Lung (tissue), 12 donors: ENCODE data around the gene CRIP3. TPM values are rescaled to one million over a fixed set of nuclear protein-coding genes. Genes with fewer than 3 reads are reported as not detected.

Source experiments
- ATAC-seq: fragments of 200-7000 bp; cut with Tn5 transposase; one replicate; pipeline ENCODE4 v1.9.1; 2020; ENCODE audit warnings: moderate number of reproducible peaks; ENCODE audit not compliant: insufficient read depth, low FRiP score
- DNase-seq, 3 donors: peaks; one replicate each; pipeline ENCODE4 v3.0.0-alpha.2; 2013 to 2017
- H3K27ac ChIP-seq, 2 donors: one replicate each; pipeline ENCODE4 v1.5.1; 2013; ENCODE audit warnings: mild to moderate bottlenecking in 2 of 2, moderate library complexity in 2 of 2, control low read depth in 1 of 2, inconsistent platforms in 1 of 2, low read depth in 1 of 2, low read length in 1 of 2
- H3K27me3 ChIP-seq, 3 donors: one replicate each; pipeline ENCODE4 v1.5.1; 2013; ENCODE audit warnings: low read length in 2 of 3; ENCODE audit not compliant: control insufficient read depth in 3 of 3, insufficient read depth in 3 of 3
- H3K36me3 ChIP-seq, 4 donors: one replicate each; pipeline ENCODE4 v1.5.1; 2013; ENCODE audit warnings: low read length in 4 of 4, mild to moderate bottlenecking in 1 of 4, moderate library complexity in 1 of 4; ENCODE audit not compliant: control insufficient read depth in 4 of 4, insufficient read depth in 4 of 4
- H3K4me1 ChIP-seq, 5 donors: one replicate each; pipeline ENCODE4 v1.5.1; 2013; ENCODE audit warnings: low read length in 5 of 5, mild to moderate bottlenecking in 2 of 5, moderate library complexity in 1 of 5; ENCODE audit not compliant: control insufficient read depth in 5 of 5, insufficient read depth in 5 of 5
- H3K4me3 ChIP-seq: one replicate; pipeline ENCODE4 v1.5.1; 2013; ENCODE audit warnings: mild to moderate bottlenecking, control low read depth, moderate library complexity
- H3K9ac ChIP-seq, 2 donors: one replicate each; pipeline ENCODE4 v1.5.1; 2013; ENCODE audit warnings: low read length in 2 of 2, control low read depth in 1 of 2; ENCODE audit not compliant: insufficient read depth in 1 of 2
- H3K9me3 ChIP-seq, 4 donors: one replicate each; pipeline ENCODE4 v1.5.1; 2013; ENCODE audit warnings: low read length in 3 of 4, mild to moderate bottlenecking in 1 of 4, moderate library complexity in 1 of 4; ENCODE audit not compliant: control insufficient read depth in 4 of 4, insufficient read depth in 3 of 4
- CTCF ChIP-seq: IDR thresholded peaks from 2 replicates; pipeline ENCODE4 v1.5.1; 2012; ENCODE audit warnings: mild to moderate bottlenecking; ENCODE audit errors: control extremely low read depth, extremely low read depth
- WGBS, 2 donors: extraction: QIAGEN DNeasy Blood & Tissue Kit; methylation state at CpG; one replicate each; pipeline ENCODE4 v1.1.7; 2013; 5-methylcytosine and 5-hydroxymethylcytosine counted together
- polyA plus RNA-seq, 2 donors: library from polyadenylated mRNA; stranded (reverse); fragments of 200-250 nt; gene quantifications; one replicate each; pipeline ENCODE4 v1.2.1, GENCODE V29; 2013
- total RNA-seq, 2 donors: library from RNA; depleted of rRNA in 1 of 2; stranded (reverse); fragments of >200 nt in 1 of 2; gene quantifications; one replicate each; pipeline ENCODE4 v1.2.1, GENCODE V29; 2014 to 2021
- donor health status: control.
- donor health status: control.
- donor health status: Bipolar disorder and iron deficiency.
- donor health status: healthy.
- donor health status: DM: yes; HTN: yes; CAD: no.

The CRIP3 gene
- total and polyA plus RNA-seq, 4 donors, result 0.39 to 1.3 (median 0.76) TPM

- Histone ChIP-seq H3K27ac (no peak overlapping the region), H3K9ac (no peak overlapping the region), H3K27me3 (peaks cover 0 to 21% (median 11%) of the 10 kb centered on the region in 3 donors), H3K4me3 (no peak overlapping the region), H3K4me1 (peaks cover 0 to 43% (median 13%) of the 10 kb centered on the region in 5 donors), H3K36me3 (no peaks in the 10 kb centered on the region), H3K9me3 (no peaks in the 10 kb centered on the region)
- DNase-seq (no peak), ATAC-seq (no peak)
- no peak for TF ChIP-seq CTCF
Measured at GRCh38 chr6:43271944-43272343, 36.7 kb downstream of the CRIP3 start.

DNA sequence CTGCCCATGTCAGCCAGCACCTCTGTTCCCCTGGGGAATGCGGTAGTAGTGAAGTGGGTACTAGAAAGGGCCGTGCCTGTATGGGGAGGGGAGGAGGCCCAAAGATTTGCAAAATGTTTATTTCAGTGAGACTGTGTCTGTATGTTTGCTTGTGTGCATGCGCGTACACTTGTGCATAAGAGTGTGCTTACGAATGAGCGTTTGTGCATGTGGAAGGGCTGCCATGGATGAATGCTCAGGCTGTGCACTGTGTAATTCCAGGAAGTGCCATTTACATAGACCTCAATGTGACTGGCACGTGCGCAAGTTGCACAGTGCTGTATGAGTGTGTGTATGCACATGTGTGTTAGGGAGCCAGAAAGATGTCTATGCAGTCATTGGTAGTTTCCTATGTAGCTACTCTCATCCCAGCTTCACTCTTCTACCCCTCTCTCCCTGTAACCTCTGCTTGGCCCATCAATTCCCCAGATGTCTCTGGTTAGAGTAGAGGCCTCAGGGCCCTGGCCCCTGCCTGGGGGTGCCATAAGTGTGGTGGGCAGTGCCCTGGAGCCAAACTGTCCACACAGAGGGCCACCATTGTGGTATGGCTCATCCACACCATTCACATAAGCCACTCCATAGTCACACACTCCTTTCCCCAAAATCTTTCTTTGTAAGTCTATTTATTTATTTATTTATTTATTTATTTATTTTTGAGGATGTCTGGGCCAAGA lies 37.4 kb downstream of the CRIP3 start:
- Histone ChIP-seq H3K27me3 (peaks cover 0 to 19% (median 11%) of the 10 kb centered on the region in 3 donors), H3K27ac (no peak overlapping the region), H3K9me3 (no peaks in the 10 kb centered on the region), H3K4me3 (no peak overlapping the region), H3K4me1 (peaks cover 0 to 41% (median 13%) of the 10 kb centered on the region in 5 donors), H3K9ac (no peak overlapping the region), H3K36me3 (no peaks in the 10 kb centered on the region)
- WGBS, 2 donors, result 75 to 85% methylated on average over 8 of the region's 8 CpGs
- DNase-seq (no peak), ATAC-seq (no peak)
- TF ChIP-seq CTCF, result no peak

DNA sequence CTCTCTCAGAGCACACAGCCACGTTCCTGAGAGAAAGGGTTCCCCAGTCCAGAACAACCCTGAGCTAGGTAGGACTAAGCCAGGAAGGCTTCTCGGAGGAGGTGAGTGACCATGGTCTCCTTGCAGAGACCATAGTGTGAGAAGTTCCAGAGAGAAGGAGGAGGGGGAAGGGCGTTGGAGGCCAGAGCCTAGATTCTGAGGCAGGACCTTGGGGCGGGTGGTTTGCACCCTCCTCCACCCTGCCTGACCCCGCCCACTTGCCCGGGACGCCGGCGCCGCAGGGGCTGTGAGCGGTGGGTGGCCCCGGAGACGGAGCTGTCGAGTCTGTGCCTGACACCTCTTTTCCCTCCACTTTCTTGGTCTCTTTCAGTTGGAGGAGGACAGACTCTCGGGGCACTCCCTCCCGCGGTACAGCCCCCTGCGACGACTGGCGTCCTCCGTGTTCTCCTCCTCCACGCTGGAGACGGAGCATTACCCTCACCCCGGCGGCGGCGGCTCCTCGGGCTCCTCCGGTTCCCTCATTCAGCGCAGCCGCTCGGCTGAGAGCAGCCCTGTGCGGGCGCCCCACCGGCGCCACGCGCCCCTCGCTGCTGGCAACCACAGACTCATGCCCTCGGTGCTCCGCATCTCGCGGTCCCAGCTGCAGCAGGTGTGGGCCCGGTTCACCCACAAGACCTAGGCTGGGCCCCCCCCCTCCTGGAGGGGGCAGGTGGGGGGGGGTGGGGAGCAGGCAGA lies 39.2 kb downstream of the CRIP3 start:
- 6 to 9% methylated on average over 44 of the region's 44 CpGs for WGBS, 2 donors
- Histone ChIP-seq H3K36me3 (no peaks in the 10 kb centered on the region), H3K9ac (no peak overlapping the region), H3K4me1 (peaks cover 0 to 32% (median 13%) of the 10 kb centered on the region in 5 donors), H3K27ac (no peak overlapping the region), H3K9me3 (no peaks in the 10 kb centered on the region), H3K27me3 (peaks cover 0 to 6% (median 6%) of the 10 kb centered on the region in 3 donors), H3K4me3 (no peak overlapping the region)
- no peak for TF ChIP-seq CTCF
- ATAC-seq, result no peak
- peak; percentile 62 to 74 (median 68) for DNase-seq
